ENCODE measurements around the gene TOP3B. TPM values are rescaled to one million over a fixed set of nuclear protein-coding genes. Genes with fewer than 3 reads are reported as not detected.

The TOP3B gene
- total RNA-seq, 4 donors from 2014 or later = 44.9 to 94.6 (median 65.4) TPM

GRCh38 chr22:21936151-21936775 lies 46.3 kb downstream of the TOP3B start:
- in situ Hi-C loops (cut with MboI; ENCODE audit: low pct_ligation_motif_present in 1 of 4, low pct_unique_long_range_greater_than_20kb in 1 of 4, low sequenced_read_pairs in 3 of 4) (loop anchor here in 3 of 4 donors (5.0 to 25.0 kb wide), 2 partner anchors 224 kb away; no protein-coding TSS in a partner anchor), intact Hi-C loops (cut with DNase I; ENCODE audit: low total_unique reads) (no loop called here)
- peaks cover 0 to 14% (median 4%) of the 10 kb centered on the region in 4 donors for H3K36me3 ChIP-seq
- TF ChIP-seq CTCF (IDR thresholded peaks at IDR 0.05) (no peak), POLR2A (IDR thresholded peaks at IDR 0.05) (no peak), POLR2AphosphoS5 (IDR thresholded peaks at IDR 0.05) (no peak), EP300 (IDR thresholded peaks at IDR 0.05; ENCODE audit: low read depth) (no peak)
- no peaks in the 10 kb centered on the region for H3K27me3 ChIP-seq
- H3K4me3 ChIP-seq = no peak overlapping the region
- peak overlapping the region; percentile 91 to 97 (median 94) for H3K27ac ChIP-seq
- peak; percentile 33 for DNase-seq
- peaks cover 19 to 38% (median 24%) of the 10 kb centered on the region in 4 donors for H3K4me1 ChIP-seq
- no peaks in the 10 kb centered on the region for H3K9me3 ChIP-seq
- WGBS, 2 donors (ENCODE audit: low coverage in 1 of 2) = 81 to 91% methylated on average over 8 to 15 of the region's 15 CpGs

GRCh38 chr22:21933910-21934309 lies 48.7 kb downstream of the TOP3B start:
- Histone ChIP-seq H3K9me3 (no peaks in the 10 kb centered on the region), H3K4me3 (no peak overlapping the region), H3K4me1 (peaks cover 17 to 26% (median 18%) of the 10 kb centered on the region in 4 donors), H3K36me3 (peaks cover 0 to 24% (median 10%) of the 10 kb centered on the region in 4 donors), H3K27me3 (no peaks in the 10 kb centered on the region), H3K27ac (no peak overlapping the region)
- no peak for TF ChIP-seq EP300 (IDR thresholded peaks at IDR 0.05; ENCODE audit: low read depth)
- no peak for TF ChIP-seq CTCF (IDR thresholded peaks at IDR 0.05)
- TF ChIP-seq POLR2A (IDR thresholded peaks at IDR 0.05) = no peak
- no peak for TF ChIP-seq POLR2AphosphoS5 (IDR thresholded peaks at IDR 0.05)
- 89% methylated on average over 19 of the region's 19 CpGs; no CpG with 5 or more reads in 1 of the 2 donors for WGBS, 2 donors (ENCODE audit: low coverage in 1 of 2)
- no peak for DNase-seq
- intact Hi-C loops (cut with DNase I; ENCODE audit: low total_unique reads) (no loop called here), in situ Hi-C loops (cut with MboI; ENCODE audit: low pct_ligation_motif_present in 1 of 4, low pct_unique_long_range_greater_than_20kb in 1 of 4, low sequenced_read_pairs in 3 of 4) (loop anchor here in 1 of 4 donors (25.0 kb wide), 1 partner anchor 222 kb away; no protein-coding TSS in a partner anchor)

- Histone ChIP-seq H3K9me3 (no peaks in the 10 kb centered on the region), H3K4me3 (no peak overlapping the region), H3K27ac (no peak overlapping the region), H3K36me3 (peaks cover 0 to 24% (median 10%) of the 10 kb centered on the region in 4 donors), H3K27me3 (no peaks in the 10 kb centered on the region), H3K4me1 (peaks cover 13 to 21% (median 15%) of the 10 kb centered on the region in 4 donors)
- WGBS, 2 donors (ENCODE audit: low coverage in 1 of 2) = 94 to 100% methylated on average over 1 to 22 of the region's 23 CpGs
- in situ Hi-C loops (cut with MboI; ENCODE audit: low pct_ligation_motif_present in 1 of 4, low pct_unique_long_range_greater_than_20kb in 1 of 4, low sequenced_read_pairs in 3 of 4) (loop anchor here in 1 of 4 donors (25.0 kb wide), 1 partner anchor 221 kb away; no protein-coding TSS in a partner anchor), intact Hi-C loops (cut with DNase I; ENCODE audit: low total_unique reads) (no loop called here)
- no peak for DNase-seq
- TF ChIP-seq CTCF (IDR thresholded peaks at IDR 0.05) (no peak), POLR2A (IDR thresholded peaks at IDR 0.05) (no peak), POLR2AphosphoS5 (IDR thresholded peaks at IDR 0.05) (no peak), EP300 (IDR thresholded peaks at IDR 0.05; ENCODE audit: low read depth) (no peak)
Observed at GRCh38 chr22:21933413-21933812, 49.2 kb downstream of the TOP3B start.

GRCh38 chr22:21932347-21932746 lies 50.2 kb downstream of the TOP3B start:
- no peak for DNase-seq
- intact Hi-C loops (cut with DNase I; ENCODE audit: low total_unique reads) = no loop called here
- H3K36me3 ChIP-seq = peaks cover 0 to 24% (median 10%) of the 10 kb centered on the region in 4 donors
- no peak overlapping the region for H3K4me3 ChIP-seq
- H3K9me3 ChIP-seq = no peaks in the 10 kb centered on the region
- H3K4me1 ChIP-seq = peaks cover 7 to 15% (median 10%) of the 10 kb centered on the region in 4 donors
- H3K27ac ChIP-seq = no peak overlapping the region
- in situ Hi-C loops (cut with MboI; ENCODE audit: low pct_ligation_motif_present in 1 of 4, low pct_unique_long_range_greater_than_20kb in 1 of 4, low sequenced_read_pairs in 3 of 4) = loop anchor here in 1 of 4 donors (25.0 kb wide), 1 partner anchor 220 kb away; no protein-coding TSS in a partner anchor
- 90% methylated on average over 3 of the region's 3 CpGs; no CpG with 5 or more reads in 1 of the 2 donors for WGBS, 2 donors (ENCODE audit: low coverage in 1 of 2)
- TF ChIP-seq EP300 (IDR thresholded peaks at IDR 0.05; ENCODE audit: low read depth) (no peak), CTCF (IDR thresholded peaks at IDR 0.05) (no peak), POLR2A (IDR thresholded peaks at IDR 0.05) (no peak), POLR2AphosphoS5 (IDR thresholded peaks at IDR 0.05) (no peak)
- no peaks in the 10 kb centered on the region for H3K27me3 ChIP-seq

Measured in transverse colon (tissue), 4 donors.